AG04449 (cell line): ENCODE data around the gene LRMDA.
A peak's percentile ranks its signal among the peaks of the same experiment; 100 is the strongest.

ENCODE experiments used
- CTCF ChIA-PET: fragments of 350-600 bp; formaldehyde crosslinking; extraction: SDS; loops from one replicate; lab custom pipeline; 2021; ENCODE audit warnings: antibody characterized with exemption; lab: Yijun Ruan, JAX
- POLR2A ChIA-PET: fragments of 400-600, 350-600 bp; formaldehyde crosslinking; extraction: SDS; loops from one replicate; lab custom pipeline; 2020; ENCODE audit warnings: antibody characterized with exemption, inconsistent platforms; lab: Yijun Ruan, JAX
- DNase-seq: peaks from one replicate; pipeline ENCODE4 v3.0.0-alpha.2; 2010; ENCODE audit warnings: low read depth, low spot score
- H3K4me3 ChIP-seq: 2 replicates; pipeline ENCODE4 v1.5.1; 2011; ENCODE audit warnings: low read depth, mild to moderate bottlenecking, control low read depth, low read length
- TF ChIP-seq, protein P1 (sequence below): IDR thresholded peaks from one replicate; pipeline ENCODE4 v1.5.1; 2011; ENCODE audit warnings: mild to moderate bottlenecking, moderate library complexity, low read length, control low read depth, inconsistent platforms; ENCODE audit not compliant: insufficient read depth; ENCODE audit errors: missing control alignments

LRMDA gene

DNA sequence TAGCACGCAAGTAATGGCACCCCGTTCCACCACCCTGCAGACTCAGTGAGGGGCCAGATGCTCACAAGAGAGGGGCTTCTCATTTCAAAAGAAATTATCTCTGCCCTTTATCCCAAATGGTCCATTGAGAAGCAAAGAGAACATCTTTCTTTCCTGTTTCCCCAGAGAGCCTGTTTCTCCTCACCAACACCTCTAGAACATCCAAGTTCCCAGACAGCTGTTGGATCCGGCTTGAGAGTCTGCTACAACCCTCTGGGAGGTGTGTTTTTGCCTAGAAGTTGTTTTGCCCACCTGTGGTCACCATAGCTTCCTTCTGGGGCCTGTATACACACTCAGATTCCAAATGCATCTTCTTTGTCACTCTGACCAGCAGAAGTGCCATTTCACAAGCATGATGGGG, 637.4 kb downstream of the LRMDA start:
- CTCF ChIA-PET = no interaction called here
- H3K4me3 ChIP-seq = no peak overlapping the region
- POLR2A ChIA-PET = no interaction called here

DNA sequence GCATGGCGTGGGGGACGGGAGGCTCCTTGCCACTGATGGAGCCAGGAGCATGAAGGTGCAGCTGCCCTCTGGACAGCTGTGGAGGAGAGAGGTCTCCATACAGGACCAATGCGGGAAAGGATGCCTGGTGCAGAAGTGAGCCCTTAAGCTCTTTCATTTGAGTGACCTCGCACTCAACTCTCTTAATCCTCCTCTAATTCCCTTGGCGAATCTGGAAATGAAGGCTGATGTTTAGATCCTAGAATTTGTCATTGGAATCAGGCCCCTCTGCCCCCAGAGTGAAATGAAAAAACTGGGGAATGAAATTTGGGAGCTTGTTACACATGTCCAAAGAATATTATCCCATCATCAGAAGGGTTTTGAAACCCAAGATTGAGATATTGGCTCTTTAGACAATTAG, 639.5 kb downstream of the LRMDA start:
- DNase-seq = no peak
- no peak overlapping the region for H3K4me3 ChIP-seq
- TF ChIP-seq, protein P1, sequence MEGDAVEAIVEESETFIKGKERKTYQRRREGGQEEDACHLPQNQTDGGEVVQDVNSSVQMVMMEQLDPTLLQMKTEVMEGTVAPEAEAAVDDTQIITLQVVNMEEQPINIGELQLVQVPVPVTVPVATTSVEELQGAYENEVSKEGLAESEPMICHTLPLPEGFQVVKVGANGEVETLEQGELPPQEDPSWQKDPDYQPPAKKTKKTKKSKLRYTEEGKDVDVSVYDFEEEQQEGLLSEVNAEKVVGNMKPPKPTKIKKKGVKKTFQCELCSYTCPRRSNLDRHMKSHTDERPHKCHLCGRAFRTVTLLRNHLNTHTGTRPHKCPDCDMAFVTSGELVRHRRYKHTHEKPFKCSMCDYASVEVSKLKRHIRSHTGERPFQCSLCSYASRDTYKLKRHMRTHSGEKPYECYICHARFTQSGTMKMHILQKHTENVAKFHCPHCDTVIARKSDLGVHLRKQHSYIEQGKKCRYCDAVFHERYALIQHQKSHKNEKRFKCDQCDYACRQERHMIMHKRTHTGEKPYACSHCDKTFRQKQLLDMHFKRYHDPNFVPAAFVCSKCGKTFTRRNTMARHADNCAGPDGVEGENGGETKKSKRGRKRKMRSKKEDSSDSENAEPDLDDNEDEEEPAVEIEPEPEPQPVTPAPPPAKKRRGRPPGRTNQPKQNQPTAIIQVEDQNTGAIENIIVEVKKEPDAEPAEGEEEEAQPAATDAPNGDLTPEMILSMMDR = no peak
- ChIA-PET POLR2A (no interaction called here), CTCF (interaction anchor here (0.9 kb wide), 1 partner anchor 232 kb away, joined by 3 read pairs; no protein-coding TSS in a partner anchor)

More for the DNA sequence above, 637.4 kb downstream of the LRMDA start:
- DNase-seq = no peak
- TF ChIP-seq, protein P1 = no peak

DNA sequence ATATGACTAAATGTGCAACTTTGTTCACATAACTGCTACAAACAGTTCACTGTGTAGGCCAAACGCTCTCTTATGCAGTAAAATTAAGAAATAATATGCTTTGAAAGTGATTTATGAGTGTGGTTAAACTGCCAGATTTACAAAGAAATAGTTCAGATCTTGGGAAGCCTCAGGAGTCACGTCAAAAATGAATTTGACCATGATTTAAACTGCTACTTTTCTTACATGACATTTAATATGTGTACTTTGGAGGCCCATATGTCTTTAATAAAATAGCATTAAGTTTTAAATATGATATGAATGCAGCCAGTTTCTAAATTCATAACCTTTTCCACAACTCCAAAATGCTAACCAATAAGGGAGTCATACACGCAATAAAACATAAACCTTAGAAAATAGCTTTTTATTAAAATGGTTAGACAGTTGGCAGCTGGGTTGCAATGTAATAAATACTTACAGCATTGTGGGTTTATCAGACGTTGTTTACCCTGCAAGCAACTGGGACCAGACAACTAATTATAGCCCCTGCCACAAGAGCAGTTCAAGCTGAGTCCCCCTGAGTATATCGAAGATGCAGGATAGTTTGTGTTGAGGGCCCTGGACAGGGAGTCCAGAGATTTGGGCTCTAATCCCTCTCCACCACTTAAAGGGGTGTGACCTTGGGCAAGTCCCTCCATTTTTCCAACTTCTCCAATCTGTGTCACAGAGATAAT, 640.4 kb downstream of the LRMDA start:
- POLR2A ChIA-PET = no interaction called here
- DNase-seq = peak; percentile 26
- TF ChIP-seq, protein P1 = no peak
- no peak overlapping the region for H3K4me3 ChIP-seq
- CTCF ChIA-PET = interaction anchor here (0.9 kb wide), 1 partner anchor 231 kb away, joined by 3 read pairs; no protein-coding TSS in a partner anchor

DNA sequence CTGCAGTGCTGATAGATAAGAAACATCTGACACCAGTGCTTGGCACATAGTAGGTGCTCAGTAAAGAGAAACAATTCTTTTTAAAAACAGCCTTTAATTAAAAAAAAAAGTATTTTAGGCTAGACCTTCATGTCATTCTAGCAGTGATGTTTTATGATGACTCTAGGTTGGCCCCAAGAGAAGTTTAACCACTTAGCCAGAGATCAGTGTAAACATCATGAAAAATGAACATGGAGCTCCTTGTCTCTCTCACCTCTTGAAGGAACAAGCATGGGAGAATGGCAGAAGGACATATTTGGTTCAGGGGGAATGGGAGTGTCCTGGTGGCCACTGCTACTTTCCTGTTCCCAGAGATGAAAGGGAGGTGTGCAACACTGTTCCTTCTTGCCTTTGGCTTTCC, 641.0 kb downstream of the LRMDA start:
- H3K4me3 ChIP-seq = no peak overlapping the region
- TF ChIP-seq, protein P1 = no peak
- no peak for DNase-seq
- ChIA-PET POLR2A (interaction anchor here (0.5 kb wide), 1 partner anchor 420 kb away, joined by 3 read pairs; no protein-coding TSS in a partner anchor), CTCF (interaction anchor here (1.0 kb wide), 1 partner anchor 24 kb away, joined by 3 read pairs; no protein-coding TSS in a partner anchor)

DNA sequence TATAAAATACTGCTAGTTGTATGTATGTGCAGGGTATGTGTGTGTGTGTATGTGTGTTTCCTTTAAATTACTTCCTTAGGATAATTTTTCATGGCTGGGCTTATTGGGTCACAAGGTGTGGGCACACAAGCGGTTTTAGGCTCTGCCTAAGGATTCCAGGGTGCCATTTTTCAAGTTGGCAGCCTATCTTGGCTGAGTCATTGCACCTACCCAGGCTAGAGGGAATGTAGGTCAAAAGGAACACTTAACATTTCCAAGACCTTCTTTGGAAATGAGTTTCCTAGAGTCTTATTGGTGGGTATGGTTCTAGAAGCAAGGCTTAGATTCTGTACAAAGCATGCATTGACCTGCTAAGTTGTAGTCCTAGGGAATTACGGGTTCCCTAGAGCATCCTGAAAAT, 642.1 kb downstream of the LRMDA start:
- no peak overlapping the region for H3K4me3 ChIP-seq
- ChIA-PET POLR2A (no interaction called here), CTCF (no interaction called here)
- TF ChIP-seq, protein P1 = no peak
- DNase-seq = no peak

DNA sequence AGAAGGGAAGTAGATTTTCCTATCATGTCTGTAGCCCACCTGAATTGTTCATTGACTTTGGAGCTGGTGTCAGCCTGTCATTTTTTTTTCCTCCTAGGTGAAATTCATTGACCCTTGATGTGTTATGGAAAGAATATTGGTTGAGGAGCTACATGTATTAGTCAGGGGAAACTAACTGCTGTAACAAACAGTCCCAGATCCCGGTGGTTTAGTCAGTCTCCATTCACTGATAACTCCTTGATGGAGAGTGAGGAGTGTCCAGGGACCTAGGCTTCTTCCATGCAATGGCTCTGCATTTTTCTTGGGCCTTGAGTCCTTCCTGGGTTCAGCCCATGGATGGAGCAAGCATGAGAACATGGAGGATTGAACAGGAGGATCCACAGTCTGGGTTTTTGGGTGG, 643.2 kb downstream of the LRMDA start:
- TF ChIP-seq, protein P1 = no peak
- no peak overlapping the region for H3K4me3 ChIP-seq
- POLR2A ChIA-PET = no interaction called here
- CTCF ChIA-PET = interaction anchor here (1.3 kb wide), 1 partner anchor 38 kb away, joined by 4 read pairs; no protein-coding TSS in a partner anchor
- DNase-seq = no peak
